Right ventricle myocardium superior (tissue), 1 donor: Measurements from ENCODE around the gene ATP6V0D1. TPM values are rescaled to one million over a fixed set of nuclear protein-coding genes. Genes with fewer than 3 reads are reported as not detected.
A peak's percentile ranks its signal among the peaks of the same experiment; 100 is the strongest.

Experiments
- ATAC-seq: fragments of 200-7000 bp; cut with Tn5 transposase; one replicate; pipeline ENCODE4 v1.9.1; 2020; ENCODE audit warnings: mild to moderate bottlenecking; ENCODE audit not compliant: poor library complexity
- DNase-seq: peaks from one replicate; pipeline ENCODE4 v3.0.0-alpha.2; 2020
- intact Hi-C: fragments of 100-400 bp; cut with DNase I; formaldehyde crosslinking; loops from one replicate; pipeline ENCODE4 v1.11.2; 2022
- total RNA-seq: library from RNA; stranded (reverse); fragmentation: NEBNext Ultra II Directional; extraction: Animal tissue kit (Norgen Biotek cat#: 25700); gene quantifications from one replicate; pipeline ENCODE4 v1.2.1, GENCODE V29; 2021
- donor health status: DM: no; HTN: yes; CAD: no; lungs with severe emphysema.

Gene ATP6V0D1
- total RNA-seq, 1 donor from 2014 or later: 59.9 TPM

GRCh38 chr16:67436640-67437193 lies 44.2 kb downstream of the ATP6V0D1 start:
- ATAC-seq (no peak), DNase-seq (no peak)
- intact Hi-C loops: no loop called here

GRCh38 chr16:67435758-67436164 lies 45.2 kb downstream of the ATP6V0D1 start:
- ATAC-seq (no peak), DNase-seq (no peak)
- intact Hi-C loops: no loop called here

- DNase-seq (no peak), ATAC-seq (no peak)
- intact Hi-C loops: no loop called here
These were observed 47.7 kb downstream of the ATP6V0D1 start for GRCh38 chr16:67433131-67433719.

GRCh38 chr16:67432506-67432890 lies 48.5 kb downstream of the ATP6V0D1 start:
- intact Hi-C loops: no loop called here
- DNase-seq (no peak), ATAC-seq (no peak)

GRCh38 chr16:67431775-67432505 lies 49.0 kb downstream of the ATP6V0D1 start:
- intact Hi-C loops: no loop called here
- ATAC-seq: no peak
- no peak for DNase-seq

- peak; percentile 72 for DNase-seq
- intact Hi-C loops: no loop called here
- peak; percentile 55 for ATAC-seq
These were observed 49.8 kb downstream of the ATP6V0D1 start, which contains the start of gene HSD11B2 for GRCh38 chr16:67430977-67431774. HSD11B2 (plus strand) TSS chr16:67431121; CDS start chr16:67431249, 128 bp downstream.

- peak; percentile 35 for ATAC-seq
- intact Hi-C loops: no loop called here
- DNase-seq: peak; percentile 53
These were observed 50.4 kb downstream of the ATP6V0D1 start for GRCh38 chr16:67430504-67430976.

GRCh38 chr16:67429799-67430503 lies 51.0 kb downstream of the ATP6V0D1 start:
- intact Hi-C loops: loop anchor here (2.0 kb wide), 1 partner anchor 85 kb away; no protein-coding TSS in a partner anchor
- no peak for ATAC-seq
- DNase-seq: no peak

GRCh38 chr16:67429053-67429798 lies 51.7 kb downstream of the ATP6V0D1 start:
- no peak for DNase-seq
- ATAC-seq: no peak
- intact Hi-C loops: loop anchor here (2.0 kb wide), 1 partner anchor 86 kb away; no protein-coding TSS in a partner anchor

- ATAC-seq: peak; percentile 84
- intact Hi-C loops: loop anchor here (2.0 kb wide), 1 partner anchor 87 kb away; no protein-coding TSS in a partner anchor
- DNase-seq: peak; percentile 84
These were observed 52.7 kb downstream of the ATP6V0D1 start for GRCh38 chr16:67428146-67428731.

- intact Hi-C loops: loop anchor here (2.0 kb wide), 1 partner anchor 38 kb away; no protein-coding TSS in a partner anchor
- DNase-seq (peak; percentile 46), ATAC-seq (peak; percentile 5)
These were observed 54.0 kb downstream of the ATP6V0D1 start for GRCh38 chr16:67426950-67427349.

GRCh38 chr16:67426022-67426421 lies 54.9 kb downstream of the ATP6V0D1 start:
- DNase-seq: no peak
- no peak for ATAC-seq
- intact Hi-C loops: loop anchor here (2.0 kb wide), 1 partner anchor 39 kb away; no protein-coding TSS in a partner anchor

- DNase-seq (no peak), ATAC-seq (no peak)
- intact Hi-C loops: no loop called here
These were observed 55.4 kb downstream of the ATP6V0D1 start for GRCh38 chr16:67425580-67425979.

GRCh38 chr16:67425061-67425460 lies 55.9 kb downstream of the ATP6V0D1 start:
- intact Hi-C loops: no loop called here
- DNase-seq (no peak), ATAC-seq (no peak)

- ATAC-seq (no peak), DNase-seq (no peak)
- intact Hi-C loops: no loop called here
These were observed 56.7 kb downstream of the ATP6V0D1 start for GRCh38 chr16:67424261-67424615.

- DNase-seq: no peak
- ATAC-seq: no peak
- intact Hi-C loops: no loop called here
These were observed 57.2 kb downstream of the ATP6V0D1 start for GRCh38 chr16:67423611-67424260.

GRCh38 chr16:67423015-67423414 lies 57.9 kb downstream of the ATP6V0D1 start:
- intact Hi-C loops: no loop called here
- DNase-seq: no peak

More at GRCh38 chr16:67423015-67423414, 57.9 kb downstream of the ATP6V0D1 start:
- no peak for ATAC-seq
